Measurements from ENCODE around the gene DKKL1.
A peak's percentile ranks its signal among the peaks of the same experiment; 100 is the strongest.

DKKL1 gene

DNA sequence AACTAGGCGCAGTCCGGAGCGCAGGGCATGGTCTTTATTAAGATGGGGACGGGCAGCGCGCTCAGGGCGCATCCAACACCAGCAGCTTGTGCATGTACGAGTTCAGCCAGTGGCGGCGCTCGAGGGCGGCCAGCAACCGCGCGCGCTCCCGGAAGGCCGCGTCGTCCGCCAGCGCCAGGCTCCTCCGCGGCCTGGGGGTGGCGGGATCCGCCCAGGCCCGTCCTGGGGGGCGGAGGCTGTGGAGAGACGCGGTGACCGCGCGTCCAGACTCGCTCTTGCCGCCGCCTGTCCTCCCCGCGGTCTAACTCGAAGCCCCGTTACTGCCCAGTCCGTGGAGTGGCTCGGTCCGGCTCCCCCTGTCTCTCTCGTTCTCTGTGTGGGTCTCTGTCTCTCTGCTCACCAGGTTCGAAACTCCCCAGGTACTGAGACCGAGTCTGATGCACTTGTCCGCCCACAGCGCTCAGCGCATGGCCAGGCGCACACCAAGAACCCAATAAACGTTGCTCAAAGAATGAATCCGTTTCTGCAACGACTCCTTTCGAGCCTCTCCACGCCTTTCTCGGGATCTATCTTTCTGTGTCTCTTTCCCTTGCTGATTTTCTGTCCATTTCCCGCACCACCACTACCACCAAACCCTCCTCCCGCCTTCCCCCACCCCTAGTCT lies 58.9 kb downstream of the DKKL1 start:
- DNase-seq, result peak; percentile 37 to 55

DNA sequence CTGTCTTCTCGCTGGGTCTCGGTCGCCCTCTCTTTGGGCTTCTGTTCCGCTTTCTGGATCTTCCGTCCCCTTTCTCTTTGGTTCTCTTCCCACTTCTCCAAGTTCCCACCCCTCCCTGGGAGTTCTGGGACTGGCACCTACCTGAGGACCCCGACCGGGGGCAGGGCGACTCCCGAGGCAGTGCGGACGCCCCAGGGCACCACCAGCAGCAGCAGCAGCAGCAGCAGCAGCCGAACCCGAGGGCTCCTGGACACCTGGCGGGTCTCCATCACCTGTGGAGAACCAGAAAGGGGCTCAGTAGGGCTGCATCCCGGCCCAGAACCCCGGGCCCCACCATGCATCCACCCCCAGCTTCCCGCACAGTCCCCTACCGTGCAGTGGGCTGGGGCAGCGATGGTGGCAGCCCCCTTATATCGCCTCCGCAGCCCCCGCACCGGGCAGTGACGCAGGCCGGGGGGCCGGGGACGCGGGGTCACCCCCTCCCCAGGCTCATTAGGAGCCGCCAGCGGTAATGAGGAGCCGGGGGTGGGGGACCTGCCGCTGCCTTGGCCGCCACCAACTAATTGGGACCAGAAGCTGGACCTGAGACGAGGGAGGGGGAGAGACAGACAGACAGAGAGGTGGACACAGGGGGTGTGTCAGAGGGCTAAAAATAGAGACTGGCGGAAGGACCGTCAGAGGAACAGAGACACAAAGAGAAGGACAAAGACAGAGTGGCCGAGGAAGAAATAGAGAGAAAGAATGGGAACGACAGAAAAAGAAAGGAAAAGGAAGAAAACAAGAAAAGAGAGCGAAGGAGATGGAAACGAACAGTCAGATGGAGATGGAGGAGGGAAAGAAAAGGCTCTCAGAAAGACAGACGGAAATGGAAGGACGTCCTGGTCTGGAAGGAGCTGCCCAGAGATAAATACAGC lies 59.7 kb downstream of the DKKL1 start, which contains the start of gene PTH2:
Gene PTH2, minus strand, starts transcription at position 371 of the 914 bp plus-strand sequence. Its CDS starts 102 bp downstream, at position 269.
- DNase-seq, result no peak

- DNase-seq, result peak in 1 of 2 donors; percentile 58
Observed at GRCh38 chr19:49423985-49424303, 60.3 kb downstream of the DKKL1 start.

All from CD4-positive, alpha-beta T cell treated with Interleukin-4 for 1 hour (primary cell).